Measurements from ENCODE around the gene AGPAT1.

DNA sequence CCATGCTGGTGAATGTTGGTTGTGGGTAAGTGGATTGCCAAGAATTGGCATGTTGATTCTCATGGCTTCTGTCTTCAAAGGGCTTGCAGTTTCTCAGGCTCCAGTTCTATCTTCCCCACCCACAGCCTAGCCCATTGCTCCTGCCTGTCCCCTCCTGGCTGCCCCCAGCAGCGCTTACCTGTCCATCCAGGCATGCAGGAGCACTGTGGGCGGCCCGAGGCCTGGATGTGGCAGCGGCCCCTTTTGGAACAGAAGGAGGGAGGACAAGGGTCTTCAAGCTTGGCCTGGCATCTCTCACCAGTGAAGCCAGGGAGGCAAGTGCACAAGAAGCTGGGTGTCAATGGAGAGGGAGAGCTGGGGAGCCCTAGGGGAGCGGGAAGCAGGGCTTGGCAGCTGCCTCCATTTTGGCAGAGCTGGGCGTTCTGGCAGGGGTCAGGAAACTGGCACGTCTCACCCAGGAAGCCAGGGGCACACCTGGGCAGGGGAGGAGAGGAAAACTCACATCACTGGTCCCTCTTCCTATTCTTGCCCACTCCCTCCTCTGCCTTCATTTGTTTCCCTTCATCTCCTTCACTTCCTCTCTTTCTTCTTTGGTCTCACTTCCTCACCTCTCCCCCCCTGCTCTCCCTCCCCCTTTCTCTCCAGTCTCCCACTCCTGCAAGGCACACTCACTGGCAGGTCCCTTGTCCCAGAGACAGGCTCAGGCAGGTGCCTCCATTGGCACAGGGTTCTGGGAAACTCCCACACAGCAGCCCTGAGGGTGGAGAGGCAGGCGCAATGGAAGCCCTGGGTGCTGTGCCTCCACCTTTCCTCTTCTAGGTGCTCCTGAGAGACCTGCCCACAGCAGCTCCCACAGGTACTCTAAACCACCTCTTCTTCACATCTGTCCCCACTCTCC lies 46.7 kb upstream of the AGPAT1 start:
- no peak for TF ChIP-seq STAT6 (CRISPR knock-in tag; conservative IDR thresholded peaks at IDR 0.05; ENCODE audit: low read depth)
- no peak for TF ChIP-seq SP1 (CRISPR knock-in tag; conservative IDR thresholded peaks at IDR 0.05)
- TF ChIP-seq, protein P1, sequence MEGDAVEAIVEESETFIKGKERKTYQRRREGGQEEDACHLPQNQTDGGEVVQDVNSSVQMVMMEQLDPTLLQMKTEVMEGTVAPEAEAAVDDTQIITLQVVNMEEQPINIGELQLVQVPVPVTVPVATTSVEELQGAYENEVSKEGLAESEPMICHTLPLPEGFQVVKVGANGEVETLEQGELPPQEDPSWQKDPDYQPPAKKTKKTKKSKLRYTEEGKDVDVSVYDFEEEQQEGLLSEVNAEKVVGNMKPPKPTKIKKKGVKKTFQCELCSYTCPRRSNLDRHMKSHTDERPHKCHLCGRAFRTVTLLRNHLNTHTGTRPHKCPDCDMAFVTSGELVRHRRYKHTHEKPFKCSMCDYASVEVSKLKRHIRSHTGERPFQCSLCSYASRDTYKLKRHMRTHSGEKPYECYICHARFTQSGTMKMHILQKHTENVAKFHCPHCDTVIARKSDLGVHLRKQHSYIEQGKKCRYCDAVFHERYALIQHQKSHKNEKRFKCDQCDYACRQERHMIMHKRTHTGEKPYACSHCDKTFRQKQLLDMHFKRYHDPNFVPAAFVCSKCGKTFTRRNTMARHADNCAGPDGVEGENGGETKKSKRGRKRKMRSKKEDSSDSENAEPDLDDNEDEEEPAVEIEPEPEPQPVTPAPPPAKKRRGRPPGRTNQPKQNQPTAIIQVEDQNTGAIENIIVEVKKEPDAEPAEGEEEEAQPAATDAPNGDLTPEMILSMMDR (IDR thresholded peaks at IDR 0.05): no peak
- TF ChIP-seq MLX (CRISPR knock-in tag; IDR thresholded peaks at IDR 0.05): no peak
- no peak for TF ChIP-seq NR2C2 (CRISPR knock-in tag; IDR thresholded peaks at IDR 0.05)

Measured in WTC11 (cell line).